Stimulated activated effector memory CD8-positive, alpha-beta T cell treated with anti-CD3 and anti-CD28 coated beads, Interleukin-12 subunit alpha, Interleukin-12 subunit beta, amount 100 ng/mL, for 72 hours (primary cell): Measurements from ENCODE around the gene C2orf92.

Source experiments
- ATAC-seq: fragments of 150-1000 bp; cut with Tn5 transposase; 2 replicates; pipeline ENCODE4 v1.10.0; 2021
- DNase-seq, 2 donors: peaks; one replicate each; pipeline ENCODE4 v3.0.0; 2021 to 2022; ENCODE audit warnings: low spot score in 2 of 2
- H3K27ac Mint-ChIP-seq: one replicate; pipeline ENCODE4 v1.8.0; 2022; ENCODE audit warnings: mild to moderate bottlenecking, mixed read lengths
- H3K36me3 Mint-ChIP-seq: one replicate; pipeline ENCODE4 v1.8.0; 2022; ENCODE audit warnings: mild to moderate bottlenecking, mixed read lengths
- H3K4me1 Mint-ChIP-seq: one replicate; pipeline ENCODE4 v1.8.0; 2022; ENCODE audit warnings: mixed read lengths
- H3K4me3 Mint-ChIP-seq: one replicate; pipeline ENCODE4 v1.8.0; 2022; ENCODE audit warnings: mild to moderate bottlenecking, mixed read lengths
- H3K9me3 Mint-ChIP-seq: one replicate; pipeline ENCODE4 v1.8.0; 2022; ENCODE audit warnings: mixed read lengths

The C2orf92 gene

GRCh38 chr2:97734061-97735051, 64.8 kb downstream of the C2orf92 start:
- H3K9me3 Mint-ChIP-seq, result no peaks in the 10 kb centered on the region
- H3K27ac Mint-ChIP-seq, result no peak overlapping the region
- no peak overlapping the region for H3K4me3 Mint-ChIP-seq
- ATAC-seq, result no peak
- peaks cover 59% of the 10 kb centered on the region for H3K4me1 Mint-ChIP-seq
- no peak for DNase-seq
- peaks cover 99% of the 10 kb centered on the region for H3K36me3 Mint-ChIP-seq

- H3K4me1 Mint-ChIP-seq, result peaks cover 58% of the 10 kb centered on the region
- H3K4me3 Mint-ChIP-seq, result no peak overlapping the region
- DNase-seq (no peak), ATAC-seq (no peak)
- peaks cover 99% of the 10 kb centered on the region for H3K36me3 Mint-ChIP-seq
- no peaks in the 10 kb centered on the region for H3K9me3 Mint-ChIP-seq
- H3K27ac Mint-ChIP-seq, result no peak overlapping the region
These were observed 65.6 kb downstream of the C2orf92 start for GRCh38 chr2:97735161-97735561.

GRCh38 chr2:97736185-97736584, 66.7 kb downstream of the C2orf92 start:
- Mint-ChIP-seq H3K36me3 (peaks cover 99% of the 10 kb centered on the region), H3K27ac (peak overlapping the region; percentile 88), H3K4me1 (peaks cover 57% of the 10 kb centered on the region), H3K4me3 (no peak overlapping the region), H3K9me3 (no peaks in the 10 kb centered on the region)
- DNase-seq (no peak), ATAC-seq (no peak)

GRCh38 chr2:97736608-97737330, 67.3 kb downstream of the C2orf92 start:
- no peaks in the 10 kb centered on the region for H3K9me3 Mint-ChIP-seq
- no peak overlapping the region for H3K4me3 Mint-ChIP-seq
- peaks cover 57% of the 10 kb centered on the region for H3K4me1 Mint-ChIP-seq
- H3K36me3 Mint-ChIP-seq, result peaks cover 99% of the 10 kb centered on the region
- H3K27ac Mint-ChIP-seq, result peak overlapping the region; percentile 88
- ATAC-seq (no peak), DNase-seq (no peak)

- Mint-ChIP-seq H3K36me3 (peaks cover 99% of the 10 kb centered on the region), H3K4me1 (peaks cover 58% of the 10 kb centered on the region), H3K27ac (no peak overlapping the region), H3K4me3 (no peak overlapping the region), H3K9me3 (no peaks in the 10 kb centered on the region)
- no peak for DNase-seq
- ATAC-seq, result no peak
These were observed 68.1 kb downstream of the C2orf92 start for GRCh38 chr2:97737421-97738178.

- ATAC-seq (no peak), DNase-seq (no peak)
- H3K36me3 Mint-ChIP-seq, result peaks cover 98% of the 10 kb centered on the region
- H3K4me1 Mint-ChIP-seq, result peaks cover 63% of the 10 kb centered on the region
- H3K9me3 Mint-ChIP-seq, result no peaks in the 10 kb centered on the region
- H3K27ac Mint-ChIP-seq, result peak overlapping the region; percentile 84
- no peak overlapping the region for H3K4me3 Mint-ChIP-seq
These were observed 68.9 kb downstream of the C2orf92 start for GRCh38 chr2:97738179-97739019.

- no peak for DNase-seq
- no peaks in the 10 kb centered on the region for H3K9me3 Mint-ChIP-seq
- H3K4me3 Mint-ChIP-seq, result no peak overlapping the region
- no peak for ATAC-seq
- peaks cover 98% of the 10 kb centered on the region for H3K36me3 Mint-ChIP-seq
- peaks cover 67% of the 10 kb centered on the region for H3K4me1 Mint-ChIP-seq
- H3K27ac Mint-ChIP-seq, result peak overlapping the region; percentile 84
These were observed 69.7 kb downstream of the C2orf92 start for GRCh38 chr2:97739020-97739892.

- DNase-seq (no peak), ATAC-seq (no peak)
- H3K36me3 Mint-ChIP-seq, result peaks cover 94% of the 10 kb centered on the region
- no peak overlapping the region for H3K27ac Mint-ChIP-seq
- H3K4me1 Mint-ChIP-seq, result peaks cover 71% of the 10 kb centered on the region
- no peaks in the 10 kb centered on the region for H3K9me3 Mint-ChIP-seq
- no peak overlapping the region for H3K4me3 Mint-ChIP-seq
These were observed 70.4 kb downstream of the C2orf92 start for GRCh38 chr2:97739893-97740245.

GRCh38 chr2:97740590-97741182, 71.2 kb downstream of the C2orf92 start:
- peaks cover 85% of the 10 kb centered on the region for H3K36me3 Mint-ChIP-seq
- H3K4me3 Mint-ChIP-seq, result no peak overlapping the region
- no peaks in the 10 kb centered on the region for H3K9me3 Mint-ChIP-seq
- no peak for ATAC-seq
- peaks cover 78% of the 10 kb centered on the region for H3K4me1 Mint-ChIP-seq
- H3K27ac Mint-ChIP-seq, result no peak overlapping the region
- peak in 1 of 2 donors; percentile 41 for DNase-seq

GRCh38 chr2:97741251-97741650, 71.7 kb downstream of the C2orf92 start:
- ATAC-seq (no peak), DNase-seq (no peak)
- Mint-ChIP-seq H3K36me3 (peaks cover 80% of the 10 kb centered on the region), H3K4me3 (peak overlapping the region; percentile 31), H3K4me1 (peaks cover 81% of the 10 kb centered on the region), H3K9me3 (no peaks in the 10 kb centered on the region), H3K27ac (peak overlapping the region; percentile 75)

GRCh38 chr2:97741686-97742085, 72.2 kb downstream of the C2orf92 start:
- H3K4me3 Mint-ChIP-seq, result peak overlapping the region; percentile 31
- peaks cover 81% of the 10 kb centered on the region for H3K4me1 Mint-ChIP-seq
- no peak for DNase-seq
- peak overlapping the region; percentile 75 for H3K27ac Mint-ChIP-seq
- H3K9me3 Mint-ChIP-seq, result no peaks in the 10 kb centered on the region
- peaks cover 75% of the 10 kb centered on the region for H3K36me3 Mint-ChIP-seq
- ATAC-seq, result no peak

- ATAC-seq (peak; percentile 83), DNase-seq (peak in 1 of 2 donors; percentile 71)
- Mint-ChIP-seq H3K36me3 (peaks cover 68% of the 10 kb centered on the region), H3K4me3 (peak overlapping the region; percentile 31), H3K4me1 (peaks cover 83% of the 10 kb centered on the region), H3K27ac (peak overlapping the region; percentile 75), H3K9me3 (no peaks in the 10 kb centered on the region)
These were observed 72.9 kb downstream of the C2orf92 start for GRCh38 chr2:97742381-97742847.

GRCh38 chr2:97743913-97744312, 74.4 kb downstream of the C2orf92 start:
- peaks cover 83% of the 10 kb centered on the region for H3K4me1 Mint-ChIP-seq
- peaks cover 53% of the 10 kb centered on the region for H3K36me3 Mint-ChIP-seq
- no peak for ATAC-seq
- no peaks in the 10 kb centered on the region for H3K9me3 Mint-ChIP-seq
- peak overlapping the region; percentile 76 for H3K27ac Mint-ChIP-seq
- no peak for DNase-seq
- no peak overlapping the region for H3K4me3 Mint-ChIP-seq
